Effector memory CD4-positive, alpha-beta T cell (primary cell): ENCODE results near the gene IFT25.

Experiments
- DNase-seq, 3 donors: peaks; one replicate each; pipeline ENCODE4 v3.0.0-alpha.2; 2020
- H3K27ac ChIP-seq: 2 replicates; pipeline ENCODE4 v1.7.0; 2013; ENCODE audit warnings: mild to moderate bottlenecking, low read length, moderate library complexity; ENCODE audit not compliant: insufficient read depth, poor library complexity, severe bottlenecking
- H3K27me3 ChIP-seq: replicated peaks from 2 replicates; pipeline ENCODE4 v1.7.0; 2013; ENCODE audit warnings: mild to moderate bottlenecking, low read length; ENCODE audit not compliant: insufficient read depth, control insufficient read depth, poor library complexity, severe bottlenecking
- H3K36me3 ChIP-seq: 2 replicates; pipeline ENCODE4 v1.7.0; 2013; ENCODE audit warnings: mild to moderate bottlenecking, low read length, moderate library complexity; ENCODE audit not compliant: control insufficient read depth, insufficient read depth
- H3K4me1 ChIP-seq: 2 replicates; pipeline ENCODE4 v1.7.0; 2013; ENCODE audit warnings: low read length, mild to moderate bottlenecking; ENCODE audit not compliant: control insufficient read depth, insufficient read depth, poor library complexity, severe bottlenecking
- H3K4me3 ChIP-seq: 2 replicates; pipeline ENCODE4 v1.7.0; 2013; ENCODE audit warnings: low read length, low read depth, mild to moderate bottlenecking; ENCODE audit not compliant: insufficient read depth, poor library complexity, severe bottlenecking
- H3K9me3 ChIP-seq: 2 replicates; pipeline ENCODE4 v1.7.0; 2013; ENCODE audit warnings: mild to moderate bottlenecking, low read length, moderate library complexity; ENCODE audit not compliant: control insufficient read depth

Gene IFT25

GRCh38 chr1:53946252-53947171 lies 1.0 kb upstream of the IFT25 start, which contains the start of gene LRRC42:
LRRC42 (plus strand) TSS chr1:53946350; CDS start chr1:53952000, 5,650 bp downstream.
- Histone ChIP-seq H3K4me1 (peaks cover 15% of the 10 kb centered on the region), H3K27me3 (no peaks in the 10 kb centered on the region), H3K27ac (peak within 1 kb of the TSS; percentile 80), H3K36me3 (no peaks in the 10 kb centered on the region), H3K9me3 (no peaks in the 10 kb centered on the region), H3K4me3 (peak within 1 kb of the TSS; percentile 89)
- DNase-seq, result no peak

DNA sequence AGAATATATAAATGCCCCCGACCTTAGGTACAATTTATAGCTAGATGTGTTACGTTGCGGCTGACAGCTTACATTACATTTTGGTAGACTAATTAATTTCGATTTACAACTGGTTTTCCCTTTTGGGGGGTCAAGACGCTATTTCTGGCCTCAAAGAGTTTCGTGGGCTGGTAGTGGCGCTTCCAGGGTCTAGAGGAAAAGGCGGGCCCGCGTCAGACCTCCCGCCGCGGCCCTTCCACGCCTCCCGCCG lies 391 bp downstream of the IFT25 start:
- DNase-seq, result no peak
- peak overlapping the region; percentile 80 for H3K27ac ChIP-seq
- H3K4me1 ChIP-seq, result peaks cover 15% of the 10 kb centered on the region
- peak overlapping the region; percentile 89 for H3K4me3 ChIP-seq
- no peaks in the 10 kb centered on the region for H3K27me3 ChIP-seq
- no peaks in the 10 kb centered on the region for H3K9me3 ChIP-seq
- H3K36me3 ChIP-seq, result no peaks in the 10 kb centered on the region

DNA sequence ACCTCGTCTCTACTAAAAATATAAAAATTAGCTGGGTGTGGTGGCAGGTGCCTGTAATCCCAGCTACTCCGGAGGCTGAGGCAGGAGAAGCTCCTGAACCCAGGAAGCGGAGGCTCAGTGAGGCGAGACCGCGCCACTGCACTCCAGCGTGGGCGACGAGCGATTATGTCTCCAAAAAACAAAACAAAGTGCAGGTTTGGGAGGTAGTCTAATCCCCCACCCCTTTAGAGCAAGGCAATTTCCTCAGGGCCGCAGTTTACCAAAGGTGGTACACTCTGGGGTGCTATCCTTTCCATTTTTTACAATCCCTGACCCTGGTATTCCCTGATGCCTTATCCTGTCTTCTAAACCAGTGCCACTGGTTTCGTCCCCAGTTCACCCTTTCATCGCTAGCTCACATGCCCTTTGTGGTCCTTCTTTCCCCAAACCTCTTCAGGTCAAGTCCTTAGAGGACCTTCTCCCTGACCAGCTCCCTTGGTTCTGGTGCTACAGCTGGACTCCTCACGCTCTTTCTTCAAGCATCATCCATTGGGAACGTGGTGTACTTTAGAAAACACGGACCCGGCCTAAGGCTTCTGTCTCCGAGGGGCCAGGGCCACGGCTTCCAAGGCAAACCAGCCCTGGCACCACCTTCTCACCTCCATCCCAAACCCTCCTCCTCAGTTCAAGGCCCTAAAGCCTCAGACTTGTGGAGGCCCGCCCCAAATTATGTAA lies 873 bp downstream of the IFT25 start:
- DNase-seq, result no peak
- Histone ChIP-seq H3K4me3 (peak overlapping the region; percentile 89), H3K4me1 (peaks cover 15% of the 10 kb centered on the region), H3K36me3 (no peaks in the 10 kb centered on the region), H3K9me3 (no peaks in the 10 kb centered on the region), H3K27me3 (no peaks in the 10 kb centered on the region), H3K27ac (peak overlapping the region; percentile 80)

DNA sequence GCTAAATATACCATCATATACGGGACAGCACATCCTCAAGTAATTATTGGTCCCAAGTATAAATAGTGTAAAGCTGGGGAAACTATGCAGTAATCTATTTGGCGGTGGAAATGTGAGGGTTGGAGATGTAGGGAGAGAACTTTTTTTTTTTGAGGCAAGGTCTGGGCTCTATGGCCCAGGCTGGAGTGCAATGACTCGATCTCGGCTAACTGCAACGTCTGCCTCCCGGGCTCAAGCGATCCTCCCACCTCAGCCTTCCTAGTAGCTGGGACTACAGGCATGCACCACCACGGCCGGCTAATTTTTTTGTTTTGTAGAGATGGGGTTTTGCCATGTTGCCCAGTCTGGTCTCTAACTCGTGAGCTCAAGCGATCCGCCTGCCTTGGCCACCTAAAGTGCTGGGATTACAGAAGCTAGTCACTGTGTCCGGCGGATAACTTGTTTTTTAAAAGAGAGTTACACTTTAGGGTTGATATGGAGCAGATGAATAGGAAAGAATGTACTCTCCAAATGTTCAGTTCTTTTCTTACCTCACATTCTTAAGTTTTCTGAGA lies 1.9 kb downstream of the IFT25 start:
- Histone ChIP-seq H3K27me3 (no peaks in the 10 kb centered on the region), H3K9me3 (no peaks in the 10 kb centered on the region), H3K4me1 (peaks cover 15% of the 10 kb centered on the region), H3K27ac (no peak overlapping the region), H3K4me3 (no peak overlapping the region), H3K36me3 (no peaks in the 10 kb centered on the region)
- no peak for DNase-seq

DNA sequence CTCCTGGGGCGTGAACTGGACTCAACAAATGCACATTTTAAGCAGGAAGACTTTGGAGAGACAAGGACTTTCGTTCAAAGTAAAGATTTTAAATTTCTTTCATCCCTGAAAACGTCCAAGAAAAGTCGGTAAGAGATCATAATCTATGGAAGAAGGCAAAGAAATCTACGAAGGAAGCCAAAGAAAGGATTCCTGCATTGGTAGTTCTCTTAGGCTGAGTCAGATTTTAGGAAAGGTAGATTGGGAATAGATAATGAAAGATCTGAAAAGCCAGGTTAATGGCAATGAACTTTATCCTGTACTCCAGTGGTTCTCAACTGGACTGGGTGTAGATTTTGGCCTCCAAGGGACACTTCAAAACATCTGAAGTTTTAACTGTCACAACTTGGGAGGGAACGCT lies 2.4 kb downstream of the IFT25 start:
- no peak for DNase-seq
- Histone ChIP-seq H3K4me1 (peaks cover 15% of the 10 kb centered on the region), H3K27me3 (no peaks in the 10 kb centered on the region), H3K4me3 (no peak overlapping the region), H3K9me3 (no peaks in the 10 kb centered on the region), H3K27ac (no peak overlapping the region), H3K36me3 (no peaks in the 10 kb centered on the region)

DNA sequence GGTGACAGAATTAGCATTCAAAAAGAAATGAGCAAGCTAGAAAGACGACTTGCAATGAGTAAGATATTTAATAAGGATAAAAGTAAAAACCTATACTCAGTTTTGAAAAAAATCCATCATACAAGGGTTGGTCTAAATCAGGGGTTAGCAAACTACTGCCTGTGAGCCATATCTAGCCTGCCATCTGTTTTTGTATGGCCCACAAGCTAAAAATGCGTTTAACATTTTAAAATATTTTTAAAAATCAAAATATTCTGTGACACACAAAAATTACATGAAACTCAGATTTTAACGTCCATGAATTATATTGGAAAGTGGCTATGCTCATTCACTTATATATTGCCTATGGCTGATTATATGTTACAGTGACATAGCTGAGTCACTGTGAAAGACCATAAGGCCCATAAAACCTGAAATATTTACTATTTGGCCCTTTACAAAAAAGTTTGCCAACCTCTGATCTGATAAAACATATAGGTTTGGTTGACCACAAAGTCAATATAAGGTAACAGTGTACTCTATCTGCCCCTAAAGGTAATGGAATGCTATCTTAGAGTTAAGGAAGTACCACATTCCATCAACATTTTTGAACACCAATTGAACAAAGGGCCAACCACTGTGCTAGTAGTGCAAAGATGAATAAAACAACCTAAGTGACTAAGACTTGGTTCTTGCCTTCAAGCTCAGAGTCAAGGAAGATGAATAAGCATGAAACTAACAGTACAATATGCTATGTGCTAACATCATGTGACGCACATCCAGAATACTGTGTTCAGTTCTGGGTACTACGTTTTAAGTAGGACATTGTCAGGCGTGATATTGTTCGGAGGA lies 3.2 kb downstream of the IFT25 start:
- Histone ChIP-seq H3K4me1 (peaks cover 15% of the 10 kb centered on the region), H3K27ac (no peak overlapping the region)
- DNase-seq, result no peak

GRCh38 chr1:53938136-53938830 lies 7.2 kb downstream of the IFT25 start:
- no peak for DNase-seq
- no peaks in the 10 kb centered on the region for H3K4me1 ChIP-seq
- no peak overlapping the region for H3K4me3 ChIP-seq
- H3K27ac ChIP-seq, result no peak overlapping the region
- H3K9me3 ChIP-seq, result no peaks in the 10 kb centered on the region
- no peaks in the 10 kb centered on the region for H3K27me3 ChIP-seq
- peaks cover 4% of the 10 kb centered on the region for H3K36me3 ChIP-seq

More for the DNA sequence above, 3.2 kb downstream of the IFT25 start:
- no peak overlapping the region for H3K4me3 ChIP-seq
- H3K9me3 ChIP-seq, result no peaks in the 10 kb centered on the region
- H3K36me3 ChIP-seq, result no peaks in the 10 kb centered on the region
- H3K27me3 ChIP-seq, result no peaks in the 10 kb centered on the region

DNA sequence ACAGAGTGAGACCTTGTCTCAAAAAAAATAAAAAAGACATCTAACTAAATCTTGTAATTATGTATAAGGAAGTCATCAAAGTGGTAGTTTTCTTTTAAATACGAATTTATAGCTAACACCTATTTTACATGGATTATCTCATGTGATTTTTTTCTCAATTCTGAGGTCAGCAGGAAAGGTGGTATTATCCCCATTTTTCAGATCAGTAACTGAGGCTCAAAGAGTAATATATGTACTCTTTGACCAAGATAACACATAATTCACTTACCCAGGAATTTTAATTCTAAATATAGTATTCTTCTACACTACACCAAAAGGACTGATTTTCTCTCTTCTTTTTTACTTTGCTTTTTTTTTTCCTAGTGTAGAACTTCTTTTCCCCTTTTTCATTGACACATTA lies 9.1 kb downstream of the IFT25 start:
- Histone ChIP-seq H3K4me3 (no peak overlapping the region), H3K36me3 (peaks cover 4% of the 10 kb centered on the region), H3K4me1 (no peaks in the 10 kb centered on the region), H3K27ac (no peak overlapping the region), H3K9me3 (no peaks in the 10 kb centered on the region), H3K27me3 (no peaks in the 10 kb centered on the region)
- DNase-seq, result no peak

DNA sequence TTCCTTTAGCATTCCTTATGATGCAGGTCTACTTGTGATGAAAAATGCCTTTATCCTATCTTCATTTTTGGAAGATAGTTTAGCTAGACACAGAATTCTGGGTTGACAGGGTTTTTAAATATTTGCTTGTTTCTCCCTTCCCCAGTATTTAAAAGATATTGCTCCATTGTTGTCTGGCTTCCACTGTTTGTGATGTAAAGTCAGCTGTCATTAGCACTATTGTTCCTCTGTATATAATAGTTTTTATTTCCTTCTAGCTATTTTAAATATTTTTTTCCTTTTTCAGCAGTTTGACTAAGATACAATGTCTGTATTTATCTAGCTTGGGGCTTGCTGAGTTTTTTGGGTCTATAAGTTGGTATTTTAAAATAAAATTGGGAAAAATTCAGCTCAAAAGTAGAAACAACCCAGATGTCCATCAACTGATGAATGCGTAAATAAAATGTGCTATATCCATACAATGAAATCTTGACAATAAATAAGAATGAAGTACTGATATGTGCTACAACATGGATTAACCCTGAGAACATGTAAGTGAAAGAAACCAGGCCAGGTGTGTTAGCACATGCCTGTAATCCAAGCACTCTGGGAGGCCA lies 11.2 kb downstream of the IFT25 start:
- H3K9me3 ChIP-seq, result no peaks in the 10 kb centered on the region
- no peak overlapping the region for H3K4me3 ChIP-seq
- DNase-seq, result no peak
- no peak overlapping the region for H3K27ac ChIP-seq
- no peaks in the 10 kb centered on the region for H3K27me3 ChIP-seq
- peaks cover 6% of the 10 kb centered on the region for H3K36me3 ChIP-seq
- no peaks in the 10 kb centered on the region for H3K4me1 ChIP-seq
